ENCODE results near the gene RGPD8. TPM values are rescaled to one million over a fixed set of nuclear protein-coding genes. Genes with fewer than 3 reads are reported as not detected.
A peak's percentile ranks its signal among the peaks of the same experiment; 100 is the strongest.

Gene RGPD8
- total and polyA plus RNA-seq, 2 of the 13 experiments (the other 11 are each of a cell fraction or from before 2014, with no cell fraction given) = 2.3 to 12.8 TPM

- no peak for TF ChIP-seq ZUFSP (CRISPR knock-in tag; IDR thresholded peaks at IDR 0.05; ENCODE audit: borderline replicate concordance)
- TF ChIP-seq NFE2 (CRISPR knock-in tag; IDR thresholded peaks at IDR 0.05) = peak; percentile 65; the same call in 1 of the 2 replicates
- TF ChIP-seq PRDM4 (CRISPR knock-in tag; IDR thresholded peaks at IDR 0.05; ENCODE audit: borderline replicate concordance) = no peak
- TF ChIP-seq SNRNP70 (IDR thresholded peaks at IDR 0.05; ENCODE audit: low read depth, low read length) = no peak
- no peak for TF ChIP-seq NFATC3 (CRISPR knock-in tag; IDR thresholded peaks at IDR 0.05)
- TF ChIP-seq CENPBD1 (CRISPR knock-in tag; IDR thresholded peaks at IDR 0.05; ENCODE audit: borderline replicate concordance, low read depth) = no peak
- no peak for TF ChIP-seq ZFP37 (CRISPR knock-in tag; IDR thresholded peaks at IDR 0.05; ENCODE audit: borderline replicate concordance)
- no peak for TF ChIP-seq HMG20A (CRISPR knock-in tag; IDR thresholded peaks at IDR 0.05; ENCODE audit: borderline replicate concordance)
- no peak for TF ChIP-seq TMF1 (CRISPR knock-in tag; IDR thresholded peaks at IDR 0.05; ENCODE audit: low read depth)
- TF ChIP-seq E2F2 (CRISPR knock-in tag; IDR thresholded peaks at IDR 0.05; ENCODE audit: borderline replicate concordance) = no peak
- no peak for TF ChIP-seq RFX3 (CRISPR knock-in tag; IDR thresholded peaks at IDR 0.05)
- TF ChIP-seq ZNF432 (CRISPR knock-in tag; IDR thresholded peaks at IDR 0.05; ENCODE audit: borderline replicate concordance) = no peak
- TF ChIP-seq ZNF589 (CRISPR knock-in tag; conservative IDR thresholded peaks at IDR 0.05) = no peak
- peak; percentile 34; the same call in 1 of the 2 replicates for TF ChIP-seq KMT2B (CRISPR knock-in tag; IDR thresholded peaks at IDR 0.05)
- TF ChIP-seq SUZ12 (IDR thresholded peaks at IDR 0.05; ENCODE audit: low read depth, low read length) = no peak
- no peak for TF ChIP-seq ZNF770 (CRISPR knock-in tag; IDR thresholded peaks at IDR 0.05)
- TF ChIP-seq GPBP1L1 (CRISPR knock-in tag; IDR thresholded peaks at IDR 0.05) = no peak
- TF ChIP-seq SAFB2 (CRISPR knock-in tag; IDR thresholded peaks at IDR 0.05; ENCODE audit: borderline replicate concordance, low read depth) = no peak
- peak; percentile 86 for TF ChIP-seq MAX (IDR thresholded peaks at IDR 0.05)
Measured at GRCh38 chr2:112483042-112483473, 49.6 kb upstream of the RGPD8 start (continued).

Data from HepG2 (cell line).